Immature natural killer cell (primary cell): ENCODE measurements around the gene PSMB2. TPM values are rescaled to one million over a fixed set of nuclear protein-coding genes. Genes with fewer than 3 reads are reported as not detected.
"Not testable (repeated sequence)": the region's sequence is repeated elsewhere in the genome, so short reads cannot be mapped to it uniquely, and the experiment has no call there.

Experiments used
- DNase-seq, 3 donors: peaks; one replicate each; pipeline ENCODE4 v3.0.0; 2022; ENCODE audit warnings: mixed read lengths in 1 of 3
- H3K27ac Mint-ChIP-seq, 6 donors: one replicate each; pipeline ENCODE4 v1.8.0; 2020; ENCODE audit warnings: mixed read lengths in 6 of 6, mild to moderate bottlenecking in 5 of 6, inconsistent platforms in 4 of 6, moderate library complexity in 3 of 6
- H3K27me3 Mint-ChIP-seq, 3 donors: one replicate each; pipeline ENCODE4 v1.8.0; 2020 to 2021; ENCODE audit warnings: low read depth in 3 of 3, mild to moderate bottlenecking in 3 of 3, mixed read lengths in 3 of 3, moderate library complexity in 3 of 3, inconsistent platforms in 1 of 3
- H3K36me3 Mint-ChIP-seq, 3 donors: one replicate each; pipeline ENCODE4 v1.8.0; 2020; ENCODE audit warnings: mixed read lengths in 3 of 3, inconsistent platforms in 2 of 3, mild to moderate bottlenecking in 2 of 3
- H3K4me1 Mint-ChIP-seq, 2 donors: one replicate each; pipeline ENCODE4 v1.8.0; 2020; ENCODE audit warnings: inconsistent platforms in 2 of 2, mild to moderate bottlenecking in 2 of 2, mixed read lengths in 2 of 2, moderate library complexity in 1 of 2
- H3K4me3 Mint-ChIP-seq, 5 donors: one replicate each; pipeline ENCODE4 v1.8.0; 2020; ENCODE audit warnings: mild to moderate bottlenecking in 5 of 5, mixed read lengths in 5 of 5, inconsistent platforms in 3 of 5, moderate library complexity in 3 of 5
- H3K9me3 Mint-ChIP-seq, 6 donors: one replicate each; pipeline ENCODE4 v1.8.0; 2020; ENCODE audit warnings: mild to moderate bottlenecking in 6 of 6, mixed read lengths in 6 of 6, inconsistent platforms in 4 of 6, moderate library complexity in 3 of 6
- polyA plus RNA-seq, 3 donors: library from polyadenylated mRNA; unstranded; fragments of 300-500 nt; fragmentation: Illumina TruSeq; gene quantifications; one replicate each; pipeline ENCODE4 v1.2.3, GENCODE V29; 2021

Gene PSMB2
- polyA plus RNA-seq, result 100 to 1,000 TPM in 1 of 3 donors, 10 to 100 TPM in 2; 83.2 to 108 (median 89.7) TPM

DNA sequence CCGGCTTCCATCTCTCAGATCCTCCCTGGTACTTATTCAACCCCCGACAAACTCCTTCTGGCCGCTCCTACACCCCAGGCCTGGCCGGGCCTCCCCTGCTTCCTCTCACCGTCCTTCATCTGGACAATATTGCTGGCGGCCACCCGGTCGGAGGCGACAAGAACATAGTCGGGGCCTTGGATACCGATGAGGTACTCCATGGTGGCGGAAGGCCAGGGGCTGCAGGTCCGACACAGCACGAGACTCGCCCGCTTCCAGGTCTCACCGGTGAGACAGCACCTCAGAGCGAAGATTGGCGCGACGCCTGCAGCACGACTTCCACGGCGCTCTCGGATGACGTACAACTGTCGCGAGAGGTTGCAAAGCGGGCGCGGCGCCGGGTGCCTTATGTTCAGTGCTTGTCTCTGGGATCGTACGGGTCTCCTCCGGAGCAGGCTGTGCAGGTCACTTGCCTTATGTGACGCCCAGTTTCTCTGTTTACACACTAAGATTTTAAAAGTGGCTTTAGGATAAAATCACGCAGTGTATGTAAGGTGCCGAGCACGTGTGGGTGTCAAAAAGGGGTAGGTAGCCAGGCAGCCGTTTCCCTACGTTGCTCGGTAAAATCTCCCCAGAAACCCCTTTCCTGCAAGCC is at the start of gene PSMB2:
Gene PSMB2, minus strand, starts transcription at position 294 of the 634 bp plus-strand sequence. Its CDS starts 94 bp downstream, at position 200.
- Mint-ChIP-seq H3K4me3 (peak within 1 kb of the TSS; percentile 97 to 100 (median 100)), H3K4me1 (peaks cover 41 to 59% of the 10 kb centered on the region in 2 donors), H3K27ac (peak within 1 kb of the TSS; percentile 94 to 99 (median 98)), H3K36me3 (peaks cover 0 to 1% (median 0%) of the 10 kb centered on the region in 3 donors), H3K9me3 (no peaks in the 10 kb centered on the region), H3K27me3 (peaks cover 1 to 20% (median 12%) of the 10 kb centered on the region in 3 donors)
- peak; percentile 92 to 94 (median 93) for DNase-seq

DNA sequence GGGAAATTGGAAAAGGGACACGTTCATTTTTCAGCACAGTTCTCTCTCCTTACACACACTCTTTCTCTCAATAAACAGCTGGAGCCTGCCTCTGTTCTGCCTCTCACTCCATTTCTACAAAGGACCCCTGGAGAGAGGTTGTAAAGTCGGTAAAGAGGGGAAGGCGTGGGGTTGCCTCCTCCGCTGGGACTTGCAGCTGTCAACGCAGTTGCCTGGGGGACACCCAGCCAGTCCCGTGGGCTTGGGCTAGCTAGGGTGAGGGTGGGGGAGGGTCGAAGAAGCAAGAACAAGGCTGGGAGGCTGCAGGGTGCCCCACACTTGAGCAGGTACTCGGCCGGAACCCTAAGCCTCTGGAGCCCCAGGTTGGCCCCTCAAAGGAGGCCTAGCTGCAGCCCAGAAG is 49.8 kb upstream of the PSMB2 start:
- peaks cover 3 to 8% (median 3%) of the 10 kb centered on the region in 3 donors for H3K27me3 Mint-ChIP-seq
- H3K9me3 Mint-ChIP-seq, result no peaks in the 10 kb centered on the region
- no peaks in the 10 kb centered on the region for H3K36me3 Mint-ChIP-seq
- DNase-seq, result no peak
- H3K4me1 Mint-ChIP-seq, result no peaks in the 10 kb centered on the region
- H3K27ac Mint-ChIP-seq, result no peak overlapping the region
- H3K4me3 Mint-ChIP-seq, result no peak overlapping the region

DNA sequence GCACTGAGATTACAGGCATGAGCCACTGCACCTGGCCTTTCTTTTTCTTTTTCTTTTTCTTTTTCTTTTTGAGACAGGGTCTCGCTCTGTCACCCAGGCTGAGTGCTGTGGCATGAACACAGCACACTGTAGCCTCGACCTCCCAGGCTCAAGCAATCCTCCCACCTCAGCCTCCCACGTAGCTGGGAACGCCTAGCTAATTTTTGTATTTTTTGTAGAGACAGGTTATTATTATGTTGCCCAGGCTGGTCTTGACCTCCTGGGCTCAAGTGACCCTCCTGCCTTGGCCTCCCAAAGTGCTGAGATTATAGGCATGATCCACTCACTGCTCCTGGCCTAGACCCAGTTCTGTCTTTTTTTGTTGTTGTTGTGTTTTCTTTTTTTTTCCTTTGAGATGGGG is 48.8 kb upstream of the PSMB2 start:
- DNase-seq, H3K4me3 Mint-ChIP-seq, H3K36me3 Mint-ChIP-seq, H3K4me1 Mint-ChIP-seq, H3K27me3 Mint-ChIP-seq, H3K9me3 Mint-ChIP-seq: not testable (repeated sequence)
- H3K27ac Mint-ChIP-seq, result peak overlapping the region in 1 of 6 donors; percentile 8

DNA sequence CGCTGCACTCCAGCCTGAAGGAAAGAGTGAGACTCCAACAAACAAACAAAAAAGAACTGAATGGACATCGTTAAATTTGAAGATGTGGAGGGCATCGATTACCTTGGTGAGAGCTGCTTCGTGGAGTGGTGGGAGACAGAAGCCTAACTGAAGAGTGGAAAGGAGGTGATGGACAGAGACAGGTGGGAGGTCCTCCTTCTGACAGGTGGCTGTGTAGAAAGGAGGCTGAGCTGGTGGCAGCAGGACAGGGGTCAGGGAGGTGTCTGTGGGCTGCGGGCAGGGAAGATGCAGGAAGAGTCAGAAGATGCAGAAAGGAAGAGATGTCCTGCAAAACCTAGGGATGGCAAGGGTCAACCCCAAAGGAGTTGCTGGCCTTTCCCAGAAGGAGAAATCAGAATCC is 46.8 kb upstream of the PSMB2 start:
- Mint-ChIP-seq H3K4me1 (no peaks in the 10 kb centered on the region), H3K27me3 (peaks cover 2 to 8% (median 5%) of the 10 kb centered on the region in 3 donors), H3K36me3 (no peaks in the 10 kb centered on the region), H3K4me3 (peak overlapping the region in 1 of 5 donors; percentile 33), H3K9me3 (no peaks in the 10 kb centered on the region), H3K27ac (no peak overlapping the region)
- no peak for DNase-seq

DNA sequence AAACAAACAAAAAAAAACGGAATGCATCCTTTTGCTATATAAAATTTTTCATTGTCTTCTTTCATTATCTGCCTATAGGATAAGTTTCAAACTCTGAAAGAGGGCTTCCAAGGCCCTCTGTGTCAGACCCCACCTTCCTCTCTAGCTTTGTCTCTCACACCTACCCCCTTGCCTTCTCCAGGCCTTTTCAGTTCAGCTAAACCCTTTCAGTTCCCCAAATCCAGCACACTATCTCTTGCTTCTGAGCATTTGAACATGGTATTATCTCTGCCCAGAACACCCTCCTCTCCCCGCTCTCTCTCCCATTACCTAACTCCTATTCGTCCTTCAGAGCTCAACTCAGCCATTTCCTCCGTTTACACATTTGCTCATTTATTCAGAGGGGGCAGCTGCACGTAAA is 41.7 kb upstream of the PSMB2 start:
- no peak overlapping the region for H3K27ac Mint-ChIP-seq

DNA sequence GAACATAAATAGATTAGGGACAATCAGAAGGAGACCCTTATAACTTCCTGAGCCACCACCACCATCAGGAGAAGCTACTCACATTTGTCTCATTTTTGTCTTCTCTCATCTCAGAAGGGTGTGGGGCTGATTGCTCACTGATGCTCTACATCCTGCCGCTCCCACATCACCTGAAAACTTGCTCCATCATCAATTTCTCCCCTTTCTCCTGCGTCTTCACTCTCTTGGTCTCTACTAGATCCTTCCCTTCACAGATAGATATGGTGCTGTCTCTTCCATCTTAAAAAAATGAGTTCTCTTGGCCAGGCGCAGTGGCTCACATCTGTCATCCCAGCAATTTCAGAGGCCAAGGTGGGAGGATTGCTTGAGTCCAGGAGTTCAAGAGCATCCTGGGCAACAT is 38.9 kb upstream of the PSMB2 start:
- DNase-seq, result no peak
- Mint-ChIP-seq H3K4me1 (no peaks in the 10 kb centered on the region), H3K36me3 (no peaks in the 10 kb centered on the region), H3K9me3 (no peaks in the 10 kb centered on the region), H3K27me3 (peaks cover 2 to 10% (median 9%) of the 10 kb centered on the region in 3 donors), H3K4me3 (no peak overlapping the region), H3K27ac (no peak overlapping the region)

More for the DNA sequence above, 41.7 kb upstream of the PSMB2 start:
- Mint-ChIP-seq H3K4me1 (no peaks in the 10 kb centered on the region), H3K4me3 (no peak overlapping the region), H3K27me3 (peaks cover 2 to 9% (median 7%) of the 10 kb centered on the region in 3 donors), H3K36me3 (no peaks in the 10 kb centered on the region), H3K9me3 (no peaks in the 10 kb centered on the region)
- DNase-seq, result no peak

DNA sequence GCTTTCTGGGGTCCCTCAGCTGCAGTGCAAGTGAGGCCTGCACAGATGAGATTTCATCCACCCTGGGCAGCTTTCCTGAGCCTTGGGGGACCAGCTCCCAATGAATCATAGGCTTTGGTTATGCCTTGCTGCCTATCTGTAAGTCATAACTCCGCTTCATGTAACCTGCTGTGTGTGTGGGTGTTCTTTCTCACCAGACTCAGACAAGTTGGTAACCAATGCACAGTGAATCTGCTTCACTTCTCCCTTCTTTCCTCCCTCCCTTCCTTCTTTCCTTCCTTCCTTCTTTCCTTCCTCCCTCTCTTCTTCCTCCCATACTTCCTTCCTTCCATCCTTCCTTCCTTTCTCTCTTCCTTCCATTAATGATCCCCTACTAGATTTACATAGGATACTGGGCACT is 34.4 kb upstream of the PSMB2 start:
- DNase-seq, result no peak
- Mint-ChIP-seq H3K9me3 (no peaks in the 10 kb centered on the region), H3K4me1 (no peaks in the 10 kb centered on the region), H3K27me3 (peaks cover 5 to 13% (median 7%) of the 10 kb centered on the region in 3 donors), H3K36me3 (no peaks in the 10 kb centered on the region), H3K27ac (no peak overlapping the region), H3K4me3 (no peak overlapping the region)

DNA sequence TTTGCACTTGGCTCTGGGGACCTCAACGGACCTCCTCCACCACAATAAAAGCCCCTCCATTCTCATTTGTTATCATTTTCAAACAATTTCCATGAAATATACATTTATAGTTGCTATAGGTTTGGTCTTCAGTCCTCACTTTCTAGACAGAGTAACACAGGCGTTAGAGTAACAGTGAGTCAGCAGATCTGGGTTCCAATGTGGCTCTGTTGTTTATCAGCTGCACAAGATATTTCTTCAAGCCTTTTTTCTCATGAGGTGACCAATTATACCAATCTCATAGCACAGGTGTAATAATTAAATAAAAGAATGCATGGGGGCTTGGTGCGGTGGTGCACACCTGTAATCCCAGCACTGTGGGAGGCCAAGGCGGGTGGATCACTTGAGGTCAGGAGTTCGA is 32.8 kb upstream of the PSMB2 start:
- no peaks in the 10 kb centered on the region for H3K9me3 Mint-ChIP-seq
- no peaks in the 10 kb centered on the region for H3K36me3 Mint-ChIP-seq
- DNase-seq, result no peak
- no peaks in the 10 kb centered on the region for H3K4me1 Mint-ChIP-seq
- no peak overlapping the region for H3K4me3 Mint-ChIP-seq
- H3K27ac Mint-ChIP-seq, result no peak overlapping the region
- H3K27me3 Mint-ChIP-seq, result peaks cover 3 to 6% (median 6%) of the 10 kb centered on the region in 3 donors

DNA sequence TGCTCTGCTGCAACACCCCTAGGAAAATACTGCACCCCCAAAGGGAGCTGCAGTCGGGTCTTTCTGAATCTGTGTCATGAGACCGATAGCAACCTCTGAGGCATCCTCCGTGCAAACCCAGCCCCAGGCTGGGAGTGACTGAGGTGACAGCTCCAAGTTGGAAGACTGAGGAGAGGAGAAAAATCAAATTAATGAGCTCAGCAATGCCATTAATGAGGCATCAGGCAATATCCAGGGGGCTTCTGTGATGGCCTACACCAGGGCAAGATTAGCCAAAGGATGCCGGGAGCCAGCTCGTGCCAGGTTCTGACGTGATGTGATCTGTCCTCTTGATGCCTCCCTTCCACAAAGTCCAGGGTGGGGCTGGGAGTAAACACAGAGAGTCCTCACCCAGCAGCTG is 30.8 kb upstream of the PSMB2 start:
- H3K4me1 Mint-ChIP-seq, result no peaks in the 10 kb centered on the region
- peaks cover 3 to 8% (median 8%) of the 10 kb centered on the region in 3 donors for H3K27me3 Mint-ChIP-seq
- no peaks in the 10 kb centered on the region for H3K9me3 Mint-ChIP-seq
- no peaks in the 10 kb centered on the region for H3K36me3 Mint-ChIP-seq
- no peak for DNase-seq
- no peak overlapping the region for H3K4me3 Mint-ChIP-seq
- no peak overlapping the region for H3K27ac Mint-ChIP-seq

DNA sequence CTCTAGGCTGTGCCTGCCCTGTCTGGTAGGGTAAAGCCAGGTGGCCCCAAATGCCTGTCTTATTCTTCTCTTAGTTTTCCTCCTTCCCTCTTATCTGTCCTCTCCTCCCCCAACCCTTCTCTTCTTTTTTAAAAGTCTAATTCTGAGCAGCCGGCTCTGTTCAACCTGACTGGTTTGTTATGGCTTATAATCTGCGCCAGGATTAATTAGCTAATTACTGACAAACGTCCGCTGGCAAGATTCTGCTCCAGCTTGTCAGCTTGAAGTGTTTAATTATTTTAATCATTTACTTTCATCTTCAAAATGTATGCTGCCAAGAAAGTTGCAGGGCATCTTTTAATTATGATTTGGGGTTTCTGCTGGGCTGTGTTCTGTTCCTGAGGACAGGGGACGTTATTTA is 27.2 kb upstream of the PSMB2 start:
- Mint-ChIP-seq H3K27me3 (peaks cover 6 to 9% (median 8%) of the 10 kb centered on the region in 3 donors), H3K36me3 (no peaks in the 10 kb centered on the region), H3K4me1 (no peaks in the 10 kb centered on the region)

DNA sequence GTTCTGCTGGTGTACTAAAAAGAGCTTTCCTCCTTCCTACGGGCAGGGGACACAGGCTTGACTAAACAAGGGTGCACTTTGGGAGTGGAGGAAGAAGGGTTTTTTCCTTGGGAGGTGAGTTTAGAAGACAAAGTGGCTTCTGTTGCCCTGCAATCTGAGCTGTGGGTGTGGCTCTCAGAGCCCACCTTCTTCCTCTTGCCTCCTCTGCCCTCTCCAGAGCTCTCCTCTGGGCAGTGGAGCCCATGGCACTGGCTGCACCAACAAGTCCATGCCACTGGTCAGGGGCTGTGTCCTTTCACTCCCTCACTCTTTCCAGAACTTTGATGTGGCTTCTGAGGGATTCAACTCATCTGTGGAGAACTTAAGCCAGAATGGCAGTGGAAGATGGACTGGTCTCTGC is 25.6 kb upstream of the PSMB2 start:
- Mint-ChIP-seq H3K4me3 (no peak overlapping the region), H3K9me3 (peaks cover 0 to 2% (median 0%) of the 10 kb centered on the region in 6 donors), H3K27ac (no peak overlapping the region), H3K27me3 (peaks cover 4 to 11% (median 6%) of the 10 kb centered on the region in 3 donors), H3K4me1 (no peaks in the 10 kb centered on the region), H3K36me3 (no peaks in the 10 kb centered on the region)
- no peak for DNase-seq

More for the DNA sequence above, 27.2 kb upstream of the PSMB2 start:
- Mint-ChIP-seq H3K27ac (no peak overlapping the region), H3K9me3 (peaks cover 0 to 2% (median 0%) of the 10 kb centered on the region in 6 donors), H3K4me3 (no peak overlapping the region)
- no peak for DNase-seq

DNA sequence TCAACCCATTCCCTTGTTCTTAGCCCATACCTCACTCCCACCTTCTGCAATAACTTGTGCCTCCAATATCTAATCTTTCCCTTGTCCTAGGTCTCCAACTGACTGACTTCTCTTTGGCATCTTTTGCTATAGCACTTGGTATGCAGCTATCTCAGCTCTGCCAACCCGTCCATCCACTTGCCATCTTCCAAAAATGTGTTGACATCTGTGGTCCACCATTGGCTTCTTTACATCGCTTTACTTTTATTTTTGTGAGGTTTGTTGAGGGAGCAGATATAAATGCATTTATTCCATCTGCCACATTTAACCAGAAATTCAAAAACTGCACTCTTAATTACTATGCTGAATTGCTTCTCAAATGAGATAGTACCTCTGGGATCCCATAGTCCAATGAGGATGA is 24.9 kb upstream of the PSMB2 start:
- Mint-ChIP-seq H3K4me1 (no peaks in the 10 kb centered on the region), H3K27me3 (peaks cover 4 to 11% (median 6%) of the 10 kb centered on the region in 3 donors), H3K27ac (no peak overlapping the region), H3K36me3 (no peaks in the 10 kb centered on the region), H3K9me3 (peaks cover 0 to 2% (median 0%) of the 10 kb centered on the region in 6 donors), H3K4me3 (no peak overlapping the region)
- no peak for DNase-seq

DNA sequence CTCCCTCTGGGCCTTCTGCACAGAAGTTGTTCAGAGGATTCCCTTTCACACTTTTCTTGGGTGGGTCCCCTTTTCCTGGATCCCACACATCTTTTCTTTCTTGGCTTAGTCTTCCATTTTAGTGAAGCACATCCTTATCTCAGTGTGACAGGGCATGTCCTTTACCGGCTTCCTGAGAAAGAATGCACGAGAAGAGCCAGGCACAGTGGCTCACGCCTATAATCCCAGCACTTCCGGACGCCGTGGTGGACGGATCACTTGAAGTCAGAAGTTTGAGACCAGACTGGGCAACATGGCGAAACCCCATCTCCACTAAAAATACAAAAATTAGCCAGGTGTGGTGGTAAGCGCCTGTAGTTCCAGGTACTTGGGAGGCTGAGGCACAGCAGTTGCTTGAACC is 22.1 kb upstream of the PSMB2 start:
- Mint-ChIP-seq H3K27me3 (peaks cover 2 to 11% (median 4%) of the 10 kb centered on the region in 3 donors), H3K27ac (no peak overlapping the region), H3K4me3 (no peak overlapping the region), H3K4me1 (no peaks in the 10 kb centered on the region), H3K36me3 (no peaks in the 10 kb centered on the region), H3K9me3 (peaks cover 0 to 2% (median 0%) of the 10 kb centered on the region in 6 donors)
- DNase-seq, result no peak

DNA sequence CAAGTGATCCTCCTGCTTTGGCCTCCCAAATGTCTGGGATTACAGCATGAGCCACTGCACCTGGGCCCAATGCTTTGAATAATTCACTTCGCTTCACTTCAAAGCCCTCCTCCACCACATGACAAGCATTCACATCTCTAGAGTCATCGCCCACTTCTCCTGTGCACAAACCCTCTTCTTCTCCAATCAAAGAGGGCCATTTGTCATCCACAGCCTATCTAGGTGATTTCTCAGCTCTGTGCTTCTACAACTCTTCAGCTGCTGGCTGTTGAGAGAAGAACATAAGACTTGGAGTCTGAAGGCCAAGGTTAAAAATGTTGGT is 20.1 kb upstream of the PSMB2 start:
- peaks cover 0 to 2% (median 0%) of the 10 kb centered on the region in 6 donors for H3K9me3 Mint-ChIP-seq
- no peaks in the 10 kb centered on the region for H3K36me3 Mint-ChIP-seq
- DNase-seq, result no peak
- peaks cover 2 to 6% (median 2%) of the 10 kb centered on the region in 3 donors for H3K27me3 Mint-ChIP-seq
- no peaks in the 10 kb centered on the region for H3K4me1 Mint-ChIP-seq
- H3K4me3 Mint-ChIP-seq, result no peak overlapping the region
- no peak overlapping the region for H3K27ac Mint-ChIP-seq
